ENCODE data around the gene ADCY5.

DNA sequence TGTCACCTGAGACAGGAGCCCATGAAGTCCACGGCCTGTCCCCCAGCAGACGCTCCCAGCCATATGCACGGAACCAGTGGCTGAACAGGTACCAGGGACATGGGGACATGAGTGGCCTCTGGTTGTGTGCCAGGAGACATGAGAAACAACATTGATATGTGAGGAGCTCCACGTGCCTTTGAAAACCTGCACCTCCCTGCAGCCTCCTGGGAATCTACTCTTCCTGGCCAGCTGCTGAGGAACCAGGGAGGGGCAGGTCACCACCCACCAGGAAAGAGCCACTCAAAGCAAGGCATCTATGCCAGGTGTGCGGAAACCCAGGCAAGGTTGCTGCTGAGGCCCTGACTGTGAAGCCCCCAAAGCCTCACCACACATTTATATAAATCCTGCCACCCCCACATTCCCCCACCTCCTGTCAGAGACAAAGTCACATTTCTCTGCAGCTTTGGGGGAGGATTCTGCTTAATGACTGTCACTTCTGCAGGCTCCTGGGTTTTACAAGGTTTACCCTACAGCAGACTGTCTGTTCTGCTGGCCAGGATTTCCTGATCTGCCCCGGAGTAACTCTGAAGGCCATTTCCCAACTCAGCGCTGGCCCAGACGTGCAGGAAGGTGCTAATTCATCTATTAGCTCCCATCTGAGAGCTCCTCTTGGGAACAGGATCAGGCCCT, 110.8 kb downstream of the ADCY5 start:
- TF ChIP-seq, protein P1, sequence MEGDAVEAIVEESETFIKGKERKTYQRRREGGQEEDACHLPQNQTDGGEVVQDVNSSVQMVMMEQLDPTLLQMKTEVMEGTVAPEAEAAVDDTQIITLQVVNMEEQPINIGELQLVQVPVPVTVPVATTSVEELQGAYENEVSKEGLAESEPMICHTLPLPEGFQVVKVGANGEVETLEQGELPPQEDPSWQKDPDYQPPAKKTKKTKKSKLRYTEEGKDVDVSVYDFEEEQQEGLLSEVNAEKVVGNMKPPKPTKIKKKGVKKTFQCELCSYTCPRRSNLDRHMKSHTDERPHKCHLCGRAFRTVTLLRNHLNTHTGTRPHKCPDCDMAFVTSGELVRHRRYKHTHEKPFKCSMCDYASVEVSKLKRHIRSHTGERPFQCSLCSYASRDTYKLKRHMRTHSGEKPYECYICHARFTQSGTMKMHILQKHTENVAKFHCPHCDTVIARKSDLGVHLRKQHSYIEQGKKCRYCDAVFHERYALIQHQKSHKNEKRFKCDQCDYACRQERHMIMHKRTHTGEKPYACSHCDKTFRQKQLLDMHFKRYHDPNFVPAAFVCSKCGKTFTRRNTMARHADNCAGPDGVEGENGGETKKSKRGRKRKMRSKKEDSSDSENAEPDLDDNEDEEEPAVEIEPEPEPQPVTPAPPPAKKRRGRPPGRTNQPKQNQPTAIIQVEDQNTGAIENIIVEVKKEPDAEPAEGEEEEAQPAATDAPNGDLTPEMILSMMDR (IDR thresholded peaks at IDR 0.05), result no peak
- no peak for TF ChIP-seq EZH2 (IDR thresholded peaks at IDR 0.05; ENCODE audit: borderline replicate concordance, insufficient read depth, low read depth, low read length, poor library complexity, severe bottlenecking)
